ENCODE results near the gene ZNF154. TPM values are rescaled to one million over a fixed set of nuclear protein-coding genes. Genes with fewer than 3 reads are reported as not detected.

The ZNF154 gene
- total and polyA plus RNA-seq, 2 experiments from 2014 or later = 5.1 to 10.1 TPM

DNA sequence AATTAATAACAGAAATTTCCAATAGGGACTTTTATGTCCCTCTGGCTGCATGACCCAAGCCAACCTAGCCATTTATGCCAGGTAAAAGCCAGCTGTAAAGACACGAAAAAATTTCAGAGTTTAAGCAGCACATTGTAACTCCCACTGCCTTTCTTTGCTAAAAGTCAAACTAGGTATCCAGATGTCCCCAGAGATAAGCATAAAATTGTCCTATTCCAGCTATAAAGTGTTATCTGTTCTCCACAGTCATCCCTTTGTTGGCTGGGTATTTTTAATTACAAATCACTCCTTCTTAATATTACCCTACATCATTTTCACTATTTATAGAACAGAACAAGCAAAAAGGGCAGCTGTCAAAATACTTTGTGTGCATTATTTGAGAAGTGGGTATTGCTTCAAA, 3.2 kb upstream of the ZNF154 start:
- H3K4me3 ChIP-seq = no peak overlapping the region
- no peak overlapping the region for H3K27ac ChIP-seq (ENCODE audit: low read depth)
- no peak overlapping the region for H3K27ac Mint-ChIP-seq
- H3K27me3 ChIP-seq (ENCODE audit: insufficient read depth) = no peaks in the 10 kb centered on the region
- no peaks in the 10 kb centered on the region for H3F3A ChIP-seq (replicated peaks; ENCODE audit: low read depth)
- no peaks in the 10 kb centered on the region for H3K36me3 ChIP-seq (ENCODE audit: insufficient read depth)
- H3K9me3 Mint-ChIP-seq = peaks cover 3% of the 10 kb centered on the region; the same call in 1 of the 3 replicates
- H3K79me2 ChIP-seq (replicated peaks; ENCODE audit: insufficient read depth) = peaks cover 13% of the 10 kb centered on the region
- peaks cover 9% of the 10 kb centered on the region for H3K4me1 Mint-ChIP-seq
- H3K4me3 Mint-ChIP-seq = no peak overlapping the region
- H4K20me1 ChIP-seq (replicated peaks; ENCODE audit: insufficient read depth) = no peaks in the 10 kb centered on the region
- peaks cover 15% of the 10 kb centered on the region for H3K4me1 ChIP-seq (ENCODE audit: insufficient read depth)
- H3K36me3 Mint-ChIP-seq (ENCODE audit: low read depth) = peaks cover 11% of the 10 kb centered on the region
- H3K4me2 ChIP-seq = no peak overlapping the region
- no peak for TF ChIP-seq EZH2phosphoT487 (IDR thresholded peaks at IDR 0.05; ENCODE audit: unreplicated experiment)
- TF ChIP-seq POLR2AphosphoS5 (IDR thresholded peaks at IDR 0.05; ENCODE audit: low read depth) = no peak
- TF ChIP-seq ZNF331 (CRISPR knock-in tag; IDR thresholded peaks at IDR 0.05; ENCODE audit: low read depth) = no peak
- no peak for TF ChIP-seq ZNF114 (CRISPR knock-in tag; IDR thresholded peaks at IDR 0.05)
- TF ChIP-seq, protein P1, sequence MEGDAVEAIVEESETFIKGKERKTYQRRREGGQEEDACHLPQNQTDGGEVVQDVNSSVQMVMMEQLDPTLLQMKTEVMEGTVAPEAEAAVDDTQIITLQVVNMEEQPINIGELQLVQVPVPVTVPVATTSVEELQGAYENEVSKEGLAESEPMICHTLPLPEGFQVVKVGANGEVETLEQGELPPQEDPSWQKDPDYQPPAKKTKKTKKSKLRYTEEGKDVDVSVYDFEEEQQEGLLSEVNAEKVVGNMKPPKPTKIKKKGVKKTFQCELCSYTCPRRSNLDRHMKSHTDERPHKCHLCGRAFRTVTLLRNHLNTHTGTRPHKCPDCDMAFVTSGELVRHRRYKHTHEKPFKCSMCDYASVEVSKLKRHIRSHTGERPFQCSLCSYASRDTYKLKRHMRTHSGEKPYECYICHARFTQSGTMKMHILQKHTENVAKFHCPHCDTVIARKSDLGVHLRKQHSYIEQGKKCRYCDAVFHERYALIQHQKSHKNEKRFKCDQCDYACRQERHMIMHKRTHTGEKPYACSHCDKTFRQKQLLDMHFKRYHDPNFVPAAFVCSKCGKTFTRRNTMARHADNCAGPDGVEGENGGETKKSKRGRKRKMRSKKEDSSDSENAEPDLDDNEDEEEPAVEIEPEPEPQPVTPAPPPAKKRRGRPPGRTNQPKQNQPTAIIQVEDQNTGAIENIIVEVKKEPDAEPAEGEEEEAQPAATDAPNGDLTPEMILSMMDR (conservative IDR thresholded peaks at IDR 0.05; ENCODE audit: low read depth in 2 of 2) = no peak
- no peak for TF ChIP-seq EZH2 (IDR thresholded peaks at IDR 0.05; ENCODE audit: low read depth, unreplicated experiment)
- TF ChIP-seq, protein P2, sequence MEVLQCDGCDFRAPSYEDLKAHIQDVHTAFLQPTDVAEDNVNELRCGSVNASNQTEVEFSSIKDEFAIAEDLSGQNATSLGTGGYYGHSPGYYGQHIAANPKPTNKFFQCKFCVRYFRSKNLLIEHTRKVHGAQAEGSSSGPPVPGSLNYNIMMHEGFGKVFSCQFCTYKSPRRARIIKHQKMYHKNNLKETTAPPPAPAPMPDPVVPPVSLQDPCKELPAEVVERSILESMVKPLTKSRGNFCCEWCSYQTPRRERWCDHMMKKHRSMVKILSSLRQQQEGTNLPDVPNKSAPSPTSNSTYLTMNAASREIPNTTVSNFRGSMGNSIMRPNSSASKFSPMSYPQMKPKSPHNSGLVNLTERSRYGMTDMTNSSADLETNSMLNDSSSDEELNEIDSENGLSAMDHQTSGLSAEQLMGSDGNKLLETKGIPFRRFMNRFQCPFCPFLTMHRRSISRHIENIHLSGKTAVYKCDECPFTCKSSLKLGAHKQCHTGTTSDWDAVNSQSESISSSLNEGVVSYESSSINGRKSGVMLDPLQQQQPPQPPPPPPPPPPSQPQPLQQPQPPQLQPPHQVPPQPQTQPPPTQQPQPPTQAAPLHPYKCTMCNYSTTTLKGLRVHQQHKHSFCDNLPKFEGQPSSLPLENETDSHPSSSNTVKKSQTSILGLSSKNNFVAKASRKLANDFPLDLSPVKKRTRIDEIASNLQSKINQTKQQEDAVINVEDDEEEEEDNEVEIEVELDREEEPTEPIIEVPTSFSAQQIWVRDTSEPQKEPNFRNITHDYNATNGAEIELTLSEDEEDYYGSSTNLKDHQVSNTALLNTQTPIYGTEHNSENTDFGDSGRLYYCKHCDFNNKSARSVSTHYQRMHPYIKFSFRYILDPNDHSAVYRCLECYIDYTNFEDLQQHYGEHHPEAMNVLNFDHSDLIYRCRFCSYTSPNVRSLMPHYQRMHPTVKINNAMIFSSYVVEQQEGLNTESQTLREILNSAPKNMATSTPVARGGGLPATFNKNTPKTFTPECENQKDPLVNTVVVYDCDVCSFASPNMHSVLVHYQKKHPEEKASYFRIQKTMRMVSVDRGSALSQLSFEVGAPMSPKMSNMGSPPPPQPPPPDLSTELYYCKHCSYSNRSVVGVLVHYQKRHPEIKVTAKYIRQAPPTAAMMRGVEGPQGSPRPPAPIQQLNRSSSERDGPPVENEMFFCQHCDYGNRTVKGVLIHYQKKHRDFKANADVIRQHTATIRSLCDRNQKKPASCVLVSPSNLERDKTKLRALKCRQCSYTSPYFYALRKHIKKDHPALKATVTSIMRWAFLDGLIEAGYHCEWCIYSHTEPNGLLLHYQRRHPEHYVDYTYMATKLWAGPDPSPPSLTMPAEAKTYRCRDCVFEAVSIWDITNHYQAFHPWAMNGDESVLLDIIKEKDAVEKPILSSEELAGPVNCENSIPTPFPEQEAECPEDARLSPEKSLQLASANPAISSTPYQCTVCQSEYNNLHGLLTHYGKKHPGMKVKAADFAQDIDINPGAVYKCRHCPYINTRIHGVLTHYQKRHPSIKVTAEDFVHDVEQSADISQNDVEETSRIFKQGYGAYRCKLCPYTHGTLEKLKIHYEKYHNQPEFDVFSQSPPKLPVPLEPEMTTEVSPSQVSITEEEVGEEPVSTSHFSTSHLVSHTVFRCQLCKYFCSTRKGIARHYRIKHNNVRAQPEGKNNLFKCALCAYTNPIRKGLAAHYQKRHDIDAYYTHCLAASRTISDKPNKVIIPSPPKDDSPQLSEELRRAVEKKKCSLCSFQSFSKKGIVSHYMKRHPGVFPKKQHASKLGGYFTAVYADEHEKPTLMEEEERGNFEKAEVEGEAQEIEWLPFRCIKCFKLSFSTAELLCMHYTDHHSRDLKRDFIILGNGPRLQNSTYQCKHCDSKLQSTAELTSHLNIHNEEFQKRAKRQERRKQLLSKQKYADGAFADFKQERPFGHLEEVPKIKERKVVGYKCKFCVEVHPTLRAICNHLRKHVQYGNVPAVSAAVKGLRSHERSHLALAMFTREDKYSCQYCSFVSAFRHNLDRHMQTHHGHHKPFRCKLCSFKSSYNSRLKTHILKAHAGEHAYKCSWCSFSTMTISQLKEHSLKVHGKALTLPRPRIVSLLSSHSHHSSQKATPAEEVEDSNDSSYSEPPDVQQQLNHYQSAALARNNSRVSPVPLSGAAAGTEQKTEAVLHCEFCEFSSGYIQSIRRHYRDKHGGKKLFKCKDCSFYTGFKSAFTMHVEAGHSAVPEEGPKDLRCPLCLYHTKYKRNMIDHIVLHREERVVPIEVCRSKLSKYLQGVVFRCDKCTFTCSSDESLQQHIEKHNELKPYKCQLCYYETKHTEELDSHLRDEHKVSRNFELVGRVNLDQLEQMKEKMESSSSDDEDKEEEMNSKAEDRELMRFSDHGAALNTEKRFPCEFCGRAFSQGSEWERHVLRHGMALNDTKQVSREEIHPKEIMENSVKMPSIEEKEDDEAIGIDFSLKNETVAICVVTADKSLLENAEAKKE (CRISPR knock-in tag; IDR thresholded peaks at IDR 0.05) = no peak
- TF ChIP-seq, protein P3, sequence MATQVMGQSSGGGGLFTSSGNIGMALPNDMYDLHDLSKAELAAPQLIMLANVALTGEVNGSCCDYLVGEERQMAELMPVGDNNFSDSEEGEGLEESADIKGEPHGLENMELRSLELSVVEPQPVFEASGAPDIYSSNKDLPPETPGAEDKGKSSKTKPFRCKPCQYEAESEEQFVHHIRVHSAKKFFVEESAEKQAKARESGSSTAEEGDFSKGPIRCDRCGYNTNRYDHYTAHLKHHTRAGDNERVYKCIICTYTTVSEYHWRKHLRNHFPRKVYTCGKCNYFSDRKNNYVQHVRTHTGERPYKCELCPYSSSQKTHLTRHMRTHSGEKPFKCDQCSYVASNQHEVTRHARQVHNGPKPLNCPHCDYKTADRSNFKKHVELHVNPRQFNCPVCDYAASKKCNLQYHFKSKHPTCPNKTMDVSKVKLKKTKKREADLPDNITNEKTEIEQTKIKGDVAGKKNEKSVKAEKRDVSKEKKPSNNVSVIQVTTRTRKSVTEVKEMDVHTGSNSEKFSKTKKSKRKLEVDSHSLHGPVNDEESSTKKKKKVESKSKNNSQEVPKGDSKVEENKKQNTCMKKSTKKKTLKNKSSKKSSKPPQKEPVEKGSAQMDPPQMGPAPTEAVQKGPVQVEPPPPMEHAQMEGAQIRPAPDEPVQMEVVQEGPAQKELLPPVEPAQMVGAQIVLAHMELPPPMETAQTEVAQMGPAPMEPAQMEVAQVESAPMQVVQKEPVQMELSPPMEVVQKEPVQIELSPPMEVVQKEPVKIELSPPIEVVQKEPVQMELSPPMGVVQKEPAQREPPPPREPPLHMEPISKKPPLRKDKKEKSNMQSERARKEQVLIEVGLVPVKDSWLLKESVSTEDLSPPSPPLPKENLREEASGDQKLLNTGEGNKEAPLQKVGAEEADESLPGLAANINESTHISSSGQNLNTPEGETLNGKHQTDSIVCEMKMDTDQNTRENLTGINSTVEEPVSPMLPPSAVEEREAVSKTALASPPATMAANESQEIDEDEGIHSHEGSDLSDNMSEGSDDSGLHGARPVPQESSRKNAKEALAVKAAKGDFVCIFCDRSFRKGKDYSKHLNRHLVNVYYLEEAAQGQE (IDR thresholded peaks at IDR 0.05; ENCODE audit: unreplicated experiment) = no peak
- TF ChIP-seq CREB1 (CRISPR knock-in tag; IDR thresholded peaks at IDR 0.05; ENCODE audit: low read depth) = no peak
- TF ChIP-seq, protein P4, sequence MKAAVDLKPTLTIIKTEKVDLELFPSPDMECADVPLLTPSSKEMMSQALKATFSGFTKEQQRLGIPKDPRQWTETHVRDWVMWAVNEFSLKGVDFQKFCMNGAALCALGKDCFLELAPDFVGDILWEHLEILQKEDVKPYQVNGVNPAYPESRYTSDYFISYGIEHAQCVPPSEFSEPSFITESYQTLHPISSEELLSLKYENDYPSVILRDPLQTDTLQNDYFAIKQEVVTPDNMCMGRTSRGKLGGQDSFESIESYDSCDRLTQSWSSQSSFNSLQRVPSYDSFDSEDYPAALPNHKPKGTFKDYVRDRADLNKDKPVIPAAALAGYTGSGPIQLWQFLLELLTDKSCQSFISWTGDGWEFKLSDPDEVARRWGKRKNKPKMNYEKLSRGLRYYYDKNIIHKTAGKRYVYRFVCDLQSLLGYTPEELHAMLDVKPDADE (IDR thresholded peaks at IDR 0.05) = no peak
- no peak for TF ChIP-seq JUNB (IDR thresholded peaks at IDR 0.05; ENCODE audit: unreplicated experiment)
- TF ChIP-seq NANOG (IDR thresholded peaks at IDR 0.05; ENCODE audit: borderline replicate concordance) = no peak
- no peak for TF ChIP-seq STAT1 (IDR thresholded peaks at IDR 0.05; ENCODE audit: unreplicated experiment)
- ATAC-seq (no peak), DNase-seq (ENCODE audit: low spot score) (no peak)
- peaks cover 10% of the 10 kb centered on the region for H3K27me3 Mint-ChIP-seq (ENCODE audit: insufficient read depth, low read depth, poor library complexity)
- H2AFZ ChIP-seq = no peak overlapping the region
- no peaks in the 10 kb centered on the region for H3K9me2 ChIP-seq (ENCODE audit: insufficient read depth)

Measured in GM23338 (cell line).